CD4-positive, alpha-beta memory T cell (primary cell): ENCODE measurements around the gene ATP1B4. TPM values are rescaled to one million over a fixed set of nuclear protein-coding genes. Genes with fewer than 3 reads are reported as not detected.

Experiments
- CTCF ChIA-PET: fragments of 350-600 bp; sonication (Branson Sonifier 250); formaldehyde crosslinking; loops from one replicate; lab custom pipeline; 2021; ENCODE audit warnings: inconsistent platforms; ENCODE audit not compliant: partially characterized antibody; lab: Charles Lee
- POLR2A ChIA-PET: fragments of 350-600 bp; sonication (Branson Sonifier 250); formaldehyde crosslinking; loops from one replicate; lab custom pipeline; 2021; ENCODE audit not compliant: partially characterized antibody; lab: Charles Lee
- DNase-seq, 5 donors: peaks; one replicate each; pipeline versions ENCODE4 v3.0.0 to v3.0.0-alpha.2; 2020 to 2022; ENCODE audit warnings: mixed read lengths in 1 of 5
- H3K27ac ChIP-seq: one replicate; pipeline ENCODE4 v1.7.0; 2013; ENCODE audit warnings: low read depth, low read length
- H3K27me3 ChIP-seq: 2 replicates; pipeline ENCODE4 v1.7.0; 2013; ENCODE audit warnings: mild to moderate bottlenecking, low read length, moderate library complexity; ENCODE audit not compliant: insufficient read depth
- H3K36me3 ChIP-seq: 2 replicates; pipeline ENCODE4 v1.7.0; 2013; ENCODE audit warnings: mild to moderate bottlenecking, low read length, moderate library complexity; ENCODE audit not compliant: insufficient read depth
- H3K4me1 ChIP-seq: 2 replicates; pipeline ENCODE4 v1.7.0; 2013; ENCODE audit warnings: mild to moderate bottlenecking, low read length, moderate library complexity; ENCODE audit not compliant: insufficient read depth
- H3K4me3 ChIP-seq, 2 donors: one replicate each; pipeline ENCODE4 v1.7.0; 2013; ENCODE audit warnings: low read length in 2 of 2, mild to moderate bottlenecking in 1 of 2
- H3K9me3 ChIP-seq, 2 donors: one replicate each; pipeline ENCODE4 v1.7.0; 2013; ENCODE audit warnings: low read length in 2 of 2, control low read depth in 1 of 2; ENCODE audit not compliant: control insufficient read depth in 1 of 2
- H3K27ac Mint-ChIP-seq, 7 donors: one replicate each; pipeline ENCODE4 v1.8.0; 2020 to 2021; ENCODE audit warnings: mixed read lengths in 7 of 7, mild to moderate bottlenecking in 6 of 7, inconsistent platforms in 3 of 7, moderate library complexity in 3 of 7
- H3K27me3 Mint-ChIP-seq, 2 donors: one replicate each; pipeline ENCODE4 v1.8.0; 2020 to 2021; ENCODE audit warnings: mixed read lengths in 2 of 2
- H3K36me3 Mint-ChIP-seq, 2 donors: one replicate each; pipeline ENCODE4 v1.8.0; 2020 to 2021; ENCODE audit warnings: mixed read lengths in 2 of 2, inconsistent platforms in 1 of 2, mild to moderate bottlenecking in 1 of 2
- H3K4me1 Mint-ChIP-seq, 4 donors: one replicate each; pipeline ENCODE4 v1.8.0; 2020 to 2021; ENCODE audit warnings: mixed read lengths in 4 of 4, mild to moderate bottlenecking in 1 of 4
- H3K4me3 Mint-ChIP-seq, 8 donors: one replicate each; pipeline ENCODE4 v1.8.0; 2020 to 2021; ENCODE audit warnings: mixed read lengths in 8 of 8, mild to moderate bottlenecking in 7 of 8, moderate library complexity in 6 of 8, inconsistent platforms in 3 of 8
- H3K9me3 Mint-ChIP-seq, 8 donors: one replicate each; pipeline ENCODE4 v1.8.0; 2020 to 2021; ENCODE audit warnings: mixed read lengths in 8 of 8, mild to moderate bottlenecking in 5 of 8, inconsistent platforms in 3 of 8, moderate library complexity in 1 of 8
- intact Hi-C: fragments of 100-400 bp; cut with micrococcal nuclease; formaldehyde crosslinking; loops from one replicate; pipeline ENCODE4 v1.15.1; 2023
- polyA plus RNA-seq, 2 donors: library from polyadenylated mRNA; unstranded; fragments of 300-500 nt; fragmentation: Illumina TruSeq; gene quantifications; one replicate each; pipeline ENCODE4 v1.2.3, GENCODE V29; 2021
- total RNA-seq, 2 experiments: library from RNA; stranded (reverse); gene quantifications; one replicate each; pipeline ENCODE4 v1.2.3, GENCODE V29; 2021

Gene ATP1B4
- total RNA-seq, result not detected
- polyA plus RNA-seq, result not detected

- H3K9me3 ChIP-seq, result no peaks in the 10 kb centered on the region
- POLR2A ChIA-PET, result no interaction called here
- no peaks in the 10 kb centered on the region for H3K36me3 ChIP-seq
- intact Hi-C loops, result no loop called here
- Mint-ChIP-seq H3K36me3 (no peaks in the 10 kb centered on the region), H3K4me1 (no peaks in the 10 kb centered on the region), H3K27me3 (peaks cover 4 to 5% of the 10 kb centered on the region in 2 donors), H3K4me3 (no peak within 1 kb of the TSS), H3K9me3 (no peaks in the 10 kb centered on the region), H3K27ac (no peak within 1 kb of the TSS)
- DNase-seq, result no peak
- no peaks in the 10 kb centered on the region for H3K27me3 ChIP-seq
- CTCF ChIA-PET, result interaction anchor here (2.0 kb wide), 1 partner anchor 16 kb away, joined by 8 read pairs; no protein-coding TSS in a partner anchor
- no peaks in the 10 kb centered on the region for H3K4me1 ChIP-seq
- H3K4me3 ChIP-seq, result no peak within 1 kb of the TSS
- no peak within 1 kb of the TSS for H3K27ac ChIP-seq
Measured at GRCh38 chrX:120361764-120362305, at the start of gene ATP1B4. ATP1B4 (plus strand) TSS chrX:120362089; CDS start chrX:120362169, 80 bp downstream.

- no peak overlapping the region for H3K27ac Mint-ChIP-seq
- peaks cover 0 to 2% (median under 1%) of the 10 kb centered on the region in 4 donors for H3K4me1 Mint-ChIP-seq
- H3K27ac ChIP-seq, result no peak overlapping the region
- ChIA-PET CTCF (no interaction called here), POLR2A (no interaction called here)
- no peaks in the 10 kb centered on the region for H3K27me3 ChIP-seq
- no peak overlapping the region for H3K4me3 Mint-ChIP-seq
- intact Hi-C loops, result loop anchor here (5.0 kb wide), 1 partner anchor 142 kb away; no protein-coding TSS in a partner anchor
- DNase-seq, result no peak
- no peaks in the 10 kb centered on the region for H3K9me3 ChIP-seq
- H3K36me3 Mint-ChIP-seq, result no peaks in the 10 kb centered on the region
- no peaks in the 10 kb centered on the region for H3K36me3 ChIP-seq
- no peak overlapping the region for H3K4me3 ChIP-seq
- H3K4me1 ChIP-seq, result no peaks in the 10 kb centered on the region
- H3K27me3 Mint-ChIP-seq, result no peaks in the 10 kb centered on the region
- H3K9me3 Mint-ChIP-seq, result no peaks in the 10 kb centered on the region
Measured at GRCh38 chrX:120315776-120316175, 46.1 kb upstream of the ATP1B4 start.

DNA sequence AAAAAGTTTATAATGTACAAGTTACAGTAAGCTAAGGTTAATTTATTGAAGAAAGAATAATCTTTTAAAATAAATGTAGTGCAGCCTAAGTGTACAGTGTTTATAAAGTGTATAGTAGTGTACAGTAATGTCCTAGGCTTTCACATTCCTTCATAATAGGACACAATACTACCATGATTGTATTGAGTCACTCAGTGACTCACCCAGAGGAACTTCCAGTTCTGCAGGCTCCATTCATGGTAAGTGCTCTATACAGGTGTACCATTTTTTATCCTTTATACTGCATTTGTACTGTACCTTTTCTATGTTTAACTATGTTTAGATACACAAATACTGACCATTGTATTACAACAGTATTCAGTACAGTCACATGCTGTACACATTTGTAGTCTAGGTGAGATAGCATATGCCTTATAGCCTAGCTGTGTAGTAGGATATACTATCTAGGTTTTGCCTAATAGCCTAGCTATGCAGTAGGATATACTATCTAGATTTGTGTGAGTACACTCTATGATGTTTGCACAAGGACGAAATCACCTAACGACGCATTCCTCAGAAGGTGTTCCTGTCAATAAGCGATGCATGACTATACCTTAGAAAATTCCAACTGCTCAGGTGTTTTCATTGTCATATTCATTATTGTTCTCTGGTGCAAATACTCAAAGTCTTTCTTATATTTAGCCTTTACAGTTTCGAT, 45.2 kb upstream of the ATP1B4 start:
- H3K4me3 ChIP-seq, result no peak overlapping the region
- Mint-ChIP-seq H3K4me1 (peaks cover 0 to 2% (median under 1%) of the 10 kb centered on the region in 4 donors), H3K27ac (no peak overlapping the region), H3K4me3 (no peak overlapping the region), H3K27me3 (no peaks in the 10 kb centered on the region), H3K36me3 (no peaks in the 10 kb centered on the region), H3K9me3 (no peaks in the 10 kb centered on the region)
- no peak for DNase-seq
- CTCF ChIA-PET, result no interaction called here
- H3K4me1 ChIP-seq, result no peaks in the 10 kb centered on the region
- H3K27me3 ChIP-seq, result no peaks in the 10 kb centered on the region
- H3K9me3 ChIP-seq, result no peaks in the 10 kb centered on the region
- POLR2A ChIA-PET, result no interaction called here
- intact Hi-C loops, result loop anchor here (5.0 kb wide), 1 partner anchor 141 kb away; no protein-coding TSS in a partner anchor
- no peaks in the 10 kb centered on the region for H3K36me3 ChIP-seq
- H3K27ac ChIP-seq, result no peak overlapping the region

DNA sequence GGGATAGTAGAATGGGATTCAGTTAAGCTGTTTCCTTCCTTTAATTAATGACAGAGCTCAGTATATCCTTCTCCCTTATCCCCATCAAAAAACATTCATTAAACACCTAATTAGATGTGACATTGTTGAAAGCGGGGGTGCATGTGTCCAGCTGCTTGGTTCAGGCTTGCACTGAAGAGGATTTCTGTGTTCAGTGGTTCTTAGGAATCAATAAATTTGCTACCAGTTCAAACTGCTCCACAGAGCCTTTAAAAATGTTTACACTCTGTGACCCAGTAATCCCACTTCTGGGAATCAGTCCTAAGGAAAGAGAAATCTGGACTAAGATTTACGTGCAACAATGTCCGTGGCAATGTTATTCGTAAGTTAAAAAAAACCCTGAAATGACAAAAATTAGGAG, 43.5 kb upstream of the ATP1B4 start:
- no peak overlapping the region for H3K27ac Mint-ChIP-seq
- CTCF ChIA-PET, result no interaction called here

DNA sequence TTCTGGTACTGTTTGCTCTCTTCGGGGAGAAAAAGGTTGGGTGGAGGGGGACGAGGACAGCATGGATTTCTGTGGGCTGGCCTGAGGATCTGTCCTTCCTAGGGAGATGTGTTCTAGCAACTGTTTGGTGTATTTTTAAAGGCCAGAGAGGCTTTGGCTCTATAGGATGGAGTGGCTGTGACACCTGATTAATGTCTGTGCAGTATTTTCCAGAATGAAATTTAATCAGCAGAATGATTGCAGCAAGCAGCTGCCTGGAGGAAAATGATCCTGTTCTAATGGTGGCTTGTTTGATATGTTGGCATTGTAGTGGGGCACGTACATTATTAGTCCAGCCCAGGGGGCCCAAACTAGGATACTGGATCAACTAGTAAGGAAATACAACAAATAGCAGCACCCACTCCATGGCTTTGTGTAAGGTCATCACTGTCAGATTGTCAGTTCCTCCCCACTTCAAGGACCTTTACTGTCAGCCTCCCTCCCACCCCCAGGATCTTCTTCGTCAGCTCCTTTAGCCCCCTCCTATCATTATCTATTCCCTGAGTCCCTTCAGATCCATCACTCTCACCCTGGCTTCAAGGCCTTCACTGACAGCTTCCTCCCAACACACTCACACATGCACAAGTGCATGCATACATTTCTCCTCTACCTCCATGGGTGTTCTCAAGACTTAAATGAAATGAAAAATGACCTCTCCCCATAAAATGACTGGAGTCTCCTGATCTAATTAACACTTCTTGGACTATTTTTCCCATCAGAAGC, 40.2 kb upstream of the ATP1B4 start:
- H3K9me3 ChIP-seq, result no peaks in the 10 kb centered on the region
- H3K27ac ChIP-seq, result no peak overlapping the region
- H3K4me1 Mint-ChIP-seq, result peaks cover 0 to 1% (median 0%) of the 10 kb centered on the region in 4 donors
- H3K9me3 Mint-ChIP-seq, result no peaks in the 10 kb centered on the region
- peaks cover 0 to 2% of the 10 kb centered on the region in 2 donors for H3K27me3 Mint-ChIP-seq
- no peaks in the 10 kb centered on the region for H3K36me3 Mint-ChIP-seq
- no peak for DNase-seq
- CTCF ChIA-PET, result interaction anchor here (1.6 kb wide), 1 partner anchor 109 kb away, joined by 4 read pairs; no protein-coding TSS in a partner anchor
- H3K27ac Mint-ChIP-seq, result no peak overlapping the region
- H3K4me3 ChIP-seq, result no peak overlapping the region
- no peaks in the 10 kb centered on the region for H3K36me3 ChIP-seq
- POLR2A ChIA-PET, result no interaction called here
- no peaks in the 10 kb centered on the region for H3K4me1 ChIP-seq
- H3K4me3 Mint-ChIP-seq, result no peak overlapping the region
- no peaks in the 10 kb centered on the region for H3K27me3 ChIP-seq
- intact Hi-C loops, result no loop called here

More for the DNA sequence above, 43.5 kb upstream of the ATP1B4 start:
- no peak for DNase-seq
- H3K4me3 ChIP-seq, result no peak overlapping the region
- H3K36me3 ChIP-seq, result no peaks in the 10 kb centered on the region
- no peaks in the 10 kb centered on the region for H3K4me1 ChIP-seq
- peaks cover 0 to 2% of the 10 kb centered on the region in 2 donors for H3K27me3 Mint-ChIP-seq
- H3K9me3 ChIP-seq, result no peaks in the 10 kb centered on the region
- no peak overlapping the region for H3K27ac ChIP-seq
- peaks cover 0 to 1% (median 0%) of the 10 kb centered on the region in 4 donors for H3K4me1 Mint-ChIP-seq
- no peaks in the 10 kb centered on the region for H3K27me3 ChIP-seq
- no peak overlapping the region for H3K4me3 Mint-ChIP-seq
- no peaks in the 10 kb centered on the region for H3K36me3 Mint-ChIP-seq
- POLR2A ChIA-PET, result no interaction called here
- intact Hi-C loops, result loop anchor here (5.0 kb wide), 1 partner anchor 139 kb away; no protein-coding TSS in a partner anchor
- H3K9me3 Mint-ChIP-seq, result no peaks in the 10 kb centered on the region

- Mint-ChIP-seq H3K36me3 (no peaks in the 10 kb centered on the region), H3K27ac (no peak overlapping the region), H3K27me3 (peaks cover 0 to 2% of the 10 kb centered on the region in 2 donors), H3K9me3 (peaks cover 0 to 8% (median 4%) of the 10 kb centered on the region in 8 donors), H3K4me1 (no peaks in the 10 kb centered on the region), H3K4me3 (no peak overlapping the region)
- ChIA-PET POLR2A (no interaction called here), CTCF (interaction anchor here (0.6 kb wide), 1 partner anchor 128 kb away, joined by 3 read pairs; no protein-coding TSS in a partner anchor)
- no peak overlapping the region for H3K27ac ChIP-seq
- intact Hi-C loops, result no loop called here
- H3K4me1 ChIP-seq, result no peaks in the 10 kb centered on the region
- no peaks in the 10 kb centered on the region for H3K27me3 ChIP-seq
- H3K9me3 ChIP-seq, result no peaks in the 10 kb centered on the region
- no peak overlapping the region for H3K4me3 ChIP-seq
- no peak for DNase-seq
- H3K36me3 ChIP-seq, result no peaks in the 10 kb centered on the region
Measured at GRCh38 chrX:120331116-120331515, 30.8 kb upstream of the ATP1B4 start.

- no peaks in the 10 kb centered on the region for H3K4me1 Mint-ChIP-seq
- H3K27me3 Mint-ChIP-seq, result peaks cover 0 to 2% of the 10 kb centered on the region in 2 donors
- POLR2A ChIA-PET, result no interaction called here
- H3K4me3 ChIP-seq, result no peak overlapping the region
- H3K4me1 ChIP-seq, result no peaks in the 10 kb centered on the region
- DNase-seq, result no peak
- no peak overlapping the region for H3K4me3 Mint-ChIP-seq
- H3K9me3 ChIP-seq, result no peaks in the 10 kb centered on the region
- intact Hi-C loops, result no loop called here
- CTCF ChIA-PET, result no interaction called here
- H3K27me3 ChIP-seq, result no peaks in the 10 kb centered on the region
- H3K36me3 Mint-ChIP-seq, result no peaks in the 10 kb centered on the region
- H3K36me3 ChIP-seq, result no peaks in the 10 kb centered on the region
- no peak overlapping the region for H3K27ac ChIP-seq
- H3K27ac Mint-ChIP-seq, result no peak overlapping the region
- peaks cover 0 to 20% (median 13%) of the 10 kb centered on the region in 8 donors for H3K9me3 Mint-ChIP-seq
Measured at GRCh38 chrX:120332394-120332793, 29.5 kb upstream of the ATP1B4 start.
